ENCODE measurements around the gene ARF6. TPM values are rescaled to one million over a fixed set of nuclear protein-coding genes. Genes with fewer than 3 reads are reported as not detected.

Gene ARF6
- polyA plus RNA-seq, 1 donor (not counting 4 experiments of a cell fraction or from before 2014, with no cell fraction given): 53.4 TPM

DNA sequence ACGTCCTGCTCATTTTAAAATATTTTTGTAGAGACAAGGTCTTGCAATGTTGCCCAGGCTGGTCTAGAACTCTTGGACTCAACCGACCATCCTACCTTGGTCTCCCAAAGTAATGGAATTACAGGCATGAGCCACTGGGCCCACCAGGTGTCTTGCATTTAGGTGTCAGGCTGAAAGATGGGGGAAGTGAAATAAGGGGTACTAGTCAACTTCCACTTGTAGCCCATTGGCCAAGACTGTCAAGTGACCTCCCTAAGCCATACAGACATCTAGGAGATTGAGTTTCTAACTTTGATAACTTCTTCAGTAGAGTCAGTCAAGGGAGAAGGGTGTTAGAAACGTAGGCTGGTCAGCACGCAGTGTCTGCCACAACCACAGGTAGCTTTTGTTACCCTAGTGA is 32.0 kb downstream of the ARF6 start:
- H3K4me2 ChIP-seq (ENCODE audit: control insufficient read depth, extremely low read depth, insufficient read depth, low read depth, low read length): no peak overlapping the region
- no peak for FAIRE-seq
- H3K4me1 ChIP-seq (ENCODE audit: control insufficient read depth, extremely low read depth, insufficient read depth, low read length): no peaks in the 10 kb centered on the region
- H4K20me1 ChIP-seq (ENCODE audit: control insufficient read depth, extremely low read depth, insufficient read depth, low read length): no peaks in the 10 kb centered on the region
- H3K4me3 ChIP-seq (ENCODE audit: control insufficient read depth in 2 of 3, extremely low read depth in 1 of 3, insufficient read depth in 2 of 3, low read depth in 1 of 3, low read length in 3 of 3): no peak overlapping the region
- DNase-seq (ENCODE audit: low read depth, low spot score): no peak
- no peak overlapping the region for H3K9ac ChIP-seq (ENCODE audit: control insufficient read depth, extremely low read depth, insufficient read depth, low read length)
- no peaks in the 10 kb centered on the region for H3K9me1 ChIP-seq (ENCODE audit: control insufficient read depth, extremely low read depth, insufficient read depth, low read length)
- no peak overlapping the region for H2AFZ ChIP-seq (ENCODE audit: control insufficient read depth, low read length)
- no peaks in the 10 kb centered on the region for H3K27me3 ChIP-seq (ENCODE audit: control insufficient read depth, extremely low read depth, insufficient read depth, low read length)
- H3K27ac ChIP-seq (ENCODE audit: control insufficient read depth, insufficient read depth, low read length): no peak overlapping the region
- H3K79me2 ChIP-seq (ENCODE audit: control insufficient read depth, insufficient read depth, low read length): no peaks in the 10 kb centered on the region
- no peaks in the 10 kb centered on the region for H3K9me3 ChIP-seq (ENCODE audit: control insufficient read depth, low read depth, low read length)
- dilution Hi-C loops (cut with MboI; ENCODE audit: extremely low pct_ligation_motif_present, low sequenced_read_pairs): no loop called here
- H3K36me3 ChIP-seq (ENCODE audit: control insufficient read depth in 2 of 2, extremely low read depth in 1 of 2, insufficient read depth in 2 of 2, low read length in 2 of 2): no peaks in the 10 kb centered on the region
- TF ChIP-seq EZH2 (IDR thresholded peaks at IDR 0.05; ENCODE audit: low read length): no peak
- TF ChIP-seq CTCF (optimal IDR thresholded peaks at IDR 0.05 in 1 of 3, IDR thresholded peaks at IDR 0.05 in 1 of 3, conservative IDR thresholded peaks at IDR 0.05 in 1 of 3; ENCODE audit: extremely low read depth in 1 of 3, insufficient read depth in 2 of 3, low read length in 3 of 3): no peak

DNA sequence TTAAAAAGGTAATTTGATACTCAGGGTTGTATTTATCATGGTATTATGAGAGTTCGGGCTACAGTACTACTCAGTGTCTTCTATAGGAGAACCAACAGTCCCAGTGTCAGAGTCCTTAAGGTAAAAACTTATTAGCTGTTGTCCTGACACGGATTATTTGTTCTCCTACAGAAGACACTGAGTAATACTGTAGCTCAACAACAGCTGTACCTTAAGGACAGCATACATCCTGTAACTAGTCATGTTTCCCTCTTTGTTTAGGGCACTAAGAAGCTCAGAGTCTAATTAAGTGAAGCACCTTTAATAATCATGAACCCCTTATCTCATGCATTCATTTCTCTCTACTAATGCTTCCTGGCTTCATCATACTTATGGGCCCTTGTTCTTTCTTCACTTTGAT is 33.9 kb downstream of the ARF6 start:
- Histone ChIP-seq H4K20me1 (ENCODE audit: control insufficient read depth, extremely low read depth, insufficient read depth, low read length) (no peaks in the 10 kb centered on the region), H3K4me2 (ENCODE audit: control insufficient read depth, extremely low read depth, insufficient read depth, low read depth, low read length) (no peak overlapping the region), H3K4me1 (ENCODE audit: control insufficient read depth, extremely low read depth, insufficient read depth, low read length) (no peaks in the 10 kb centered on the region), H3K36me3 (ENCODE audit: control insufficient read depth in 2 of 2, extremely low read depth in 1 of 2, insufficient read depth in 2 of 2, low read length in 2 of 2) (no peaks in the 10 kb centered on the region), H3K27me3 (ENCODE audit: control insufficient read depth, extremely low read depth, insufficient read depth, low read length) (no peaks in the 10 kb centered on the region), H3K9me3 (ENCODE audit: control insufficient read depth, low read depth, low read length) (no peaks in the 10 kb centered on the region), H3K4me3 (ENCODE audit: control insufficient read depth in 2 of 3, extremely low read depth in 1 of 3, insufficient read depth in 2 of 3, low read depth in 1 of 3, low read length in 3 of 3) (no peak overlapping the region), H2AFZ (ENCODE audit: control insufficient read depth, low read length) (peak overlapping the region; percentile 19), H3K27ac (ENCODE audit: control insufficient read depth, insufficient read depth, low read length) (no peak overlapping the region), H3K79me2 (ENCODE audit: control insufficient read depth, insufficient read depth, low read length) (no peaks in the 10 kb centered on the region), H3K9me1 (ENCODE audit: control insufficient read depth, extremely low read depth, insufficient read depth, low read length) (no peaks in the 10 kb centered on the region), H3K9ac (ENCODE audit: control insufficient read depth, extremely low read depth, insufficient read depth, low read length) (no peak overlapping the region)
- no peak for FAIRE-seq
- no peak for DNase-seq (ENCODE audit: low read depth, low spot score)
- no peak for TF ChIP-seq CTCF (optimal IDR thresholded peaks at IDR 0.05 in 1 of 3, IDR thresholded peaks at IDR 0.05 in 1 of 3, conservative IDR thresholded peaks at IDR 0.05 in 1 of 3; ENCODE audit: extremely low read depth in 1 of 3, insufficient read depth in 2 of 3, low read length in 3 of 3)
- TF ChIP-seq EZH2 (IDR thresholded peaks at IDR 0.05; ENCODE audit: low read length): no peak
- dilution Hi-C loops (cut with MboI; ENCODE audit: extremely low pct_ligation_motif_present, low sequenced_read_pairs): no loop called here

All from keratinocyte (primary cell).